ENCODE measurements around the gene UCHL3.

UCHL3 gene

GRCh38 chr13:75643693-75644092 lies 94.1 kb downstream of the UCHL3 start:
- no peak for DNase-seq (ENCODE audit: low read depth)
- no peak for TF ChIP-seq CTCF (IDR thresholded peaks at IDR 0.05; ENCODE audit: insufficient read depth, low read depth, low read length, missing control alignments)
- H3K4me3 ChIP-seq (ENCODE audit: low read depth, low read length): no peak overlapping the region

- no peak overlapping the region for H3K4me3 ChIP-seq (ENCODE audit: low read depth, low read length)
- no peak for TF ChIP-seq CTCF (IDR thresholded peaks at IDR 0.05; ENCODE audit: insufficient read depth, low read depth, low read length, missing control alignments)
- no peak for DNase-seq (ENCODE audit: low read depth)
Measured at GRCh38 chr13:75645141-75645540, 95.5 kb downstream of the UCHL3 start.

- no peak overlapping the region for H3K4me3 ChIP-seq (ENCODE audit: low read depth, low read length)
- DNase-seq (ENCODE audit: low read depth): peak; percentile 49
- TF ChIP-seq CTCF (IDR thresholded peaks at IDR 0.05; ENCODE audit: insufficient read depth, low read depth, low read length, missing control alignments): no peak
Measured at GRCh38 chr13:75647126-75647784, 97.7 kb downstream of the UCHL3 start.

GRCh38 chr13:75648446-75648845 lies 98.9 kb downstream of the UCHL3 start:
- no peak for DNase-seq (ENCODE audit: low read depth)
- TF ChIP-seq CTCF (IDR thresholded peaks at IDR 0.05; ENCODE audit: insufficient read depth, low read depth, low read length, missing control alignments): no peak

GRCh38 chr13:75651013-75651412 lies 101.4 kb downstream of the UCHL3 start:
- H3K4me3 ChIP-seq (ENCODE audit: low read depth, low read length): no peak overlapping the region
- no peak for DNase-seq (ENCODE audit: low read depth)
- TF ChIP-seq CTCF (IDR thresholded peaks at IDR 0.05; ENCODE audit: insufficient read depth, low read depth, low read length, missing control alignments): no peak

More at GRCh38 chr13:75648446-75648845, 98.9 kb downstream of the UCHL3 start:
- no peak overlapping the region for H3K4me3 ChIP-seq (ENCODE audit: low read depth, low read length)

GRCh38 chr13:75652726-75653125 lies 103.1 kb downstream of the UCHL3 start:
- H3K4me3 ChIP-seq (ENCODE audit: low read depth, low read length): no peak overlapping the region
- TF ChIP-seq CTCF (IDR thresholded peaks at IDR 0.05; ENCODE audit: insufficient read depth, low read depth, low read length, missing control alignments): no peak
- DNase-seq (ENCODE audit: low read depth): no peak
